CD4-positive, alpha-beta T cell treated with Interferon gamma for 1 hour (primary cell): ENCODE measurements around the gene FAM53A.
"Not testable (repeated sequence)": the region's sequence is repeated elsewhere in the genome, so short reads cannot be mapped to it uniquely, and the experiment has no call there.

Experiments
- DNase-seq: peaks from one replicate; pipeline ENCODE4 v3.0.0-alpha.2; 2020

The FAM53A gene

DNA sequence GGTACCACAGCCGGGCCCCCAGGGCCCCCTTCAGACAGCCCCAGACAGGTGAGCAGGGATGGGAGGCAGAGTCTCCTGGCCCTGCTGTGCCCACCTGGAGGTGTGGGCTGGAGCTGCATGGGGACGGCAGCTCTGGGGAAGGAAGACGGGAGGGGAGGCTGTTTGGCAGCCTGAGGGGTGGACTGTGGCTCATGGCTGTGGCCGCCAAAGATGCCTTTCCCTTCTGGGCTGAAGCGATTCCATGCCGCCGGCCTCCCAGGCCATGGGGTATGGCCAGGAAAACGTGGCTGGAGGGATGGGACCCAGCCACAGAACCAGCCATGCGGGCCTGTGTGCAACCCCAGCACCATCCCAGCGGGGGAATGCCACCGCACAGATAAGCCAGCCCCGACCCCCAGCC is 65.7 kb downstream of the FAM53A start:
- DNase-seq, result no peak

DNA sequence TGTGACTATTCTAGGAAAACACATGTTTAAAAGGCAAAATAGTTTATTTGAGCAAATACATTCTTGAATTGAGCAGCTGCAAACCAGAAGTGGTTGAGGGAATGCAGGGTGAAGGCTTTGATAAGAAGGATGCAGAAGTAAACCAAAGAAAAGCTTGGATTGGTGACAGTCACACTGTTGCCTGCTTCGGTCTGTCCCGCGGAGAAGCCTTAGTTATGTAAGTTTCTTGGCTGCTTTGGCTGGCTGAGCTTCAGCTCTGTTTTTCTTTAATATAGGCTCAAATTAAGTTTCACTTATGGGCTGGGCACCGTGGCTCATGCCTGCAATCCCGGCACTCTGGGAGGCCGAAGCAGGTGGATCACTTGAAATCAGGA is 67.6 kb downstream of the FAM53A start:
- DNase-seq, result no peak

- no peak for DNase-seq
These were observed 68.1 kb downstream of the FAM53A start for GRCh38 chr4:1615786-1616556.

GRCh38 chr4:1614854-1615595 is 69.1 kb downstream of the FAM53A start:
- no peak for DNase-seq

- no peak for DNase-seq
These were observed 69.6 kb downstream of the FAM53A start for GRCh38 chr4:1614502-1614853.

- DNase-seq, result no peak
These were observed 70.1 kb downstream of the FAM53A start for GRCh38 chr4:1614049-1614448.

DNA sequence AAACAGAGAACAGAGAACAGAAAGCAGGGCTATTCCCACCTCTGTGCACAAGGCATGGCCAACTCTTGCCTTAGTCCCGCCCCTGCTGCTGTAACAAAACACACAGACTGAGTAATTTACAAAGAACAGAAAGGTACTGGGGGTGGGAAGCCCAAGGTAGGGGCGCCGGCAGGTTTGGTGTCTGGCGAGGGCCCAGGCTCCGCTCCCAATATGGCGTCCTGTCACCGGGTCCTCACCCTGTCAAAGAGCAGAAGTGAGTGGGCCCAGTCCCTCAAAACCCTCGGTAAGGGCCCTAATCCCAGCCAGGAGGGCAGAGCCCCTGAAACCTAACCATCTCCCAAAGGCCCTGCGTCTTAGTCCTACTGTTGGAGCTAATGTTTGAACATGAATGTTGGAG is 71.0 kb downstream of the FAM53A start:
- no peak for DNase-seq

GRCh38 chr4:1612278-1613098 is 71.6 kb downstream of the FAM53A start:
- no peak for DNase-seq

DNA sequence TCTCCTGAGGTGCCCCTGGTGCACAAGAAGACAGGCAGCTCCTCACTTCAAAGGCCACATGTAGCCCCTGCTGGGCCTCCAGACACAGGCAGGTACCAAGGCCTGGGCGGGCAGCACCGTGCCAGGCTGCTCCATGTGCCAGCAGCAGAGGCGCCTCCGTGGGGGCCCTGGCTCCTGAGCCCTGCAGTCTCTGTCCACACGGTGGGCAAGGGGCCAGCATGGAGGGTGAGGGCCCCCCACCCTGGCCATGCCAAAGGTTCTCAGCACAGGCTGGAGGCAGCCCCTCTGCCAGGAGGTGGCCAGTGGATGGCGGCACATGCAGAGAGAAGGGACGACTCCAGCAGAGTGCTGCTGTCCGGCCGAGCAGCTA is 72.6 kb downstream of the FAM53A start:
- DNase-seq, result no peak

DNA sequence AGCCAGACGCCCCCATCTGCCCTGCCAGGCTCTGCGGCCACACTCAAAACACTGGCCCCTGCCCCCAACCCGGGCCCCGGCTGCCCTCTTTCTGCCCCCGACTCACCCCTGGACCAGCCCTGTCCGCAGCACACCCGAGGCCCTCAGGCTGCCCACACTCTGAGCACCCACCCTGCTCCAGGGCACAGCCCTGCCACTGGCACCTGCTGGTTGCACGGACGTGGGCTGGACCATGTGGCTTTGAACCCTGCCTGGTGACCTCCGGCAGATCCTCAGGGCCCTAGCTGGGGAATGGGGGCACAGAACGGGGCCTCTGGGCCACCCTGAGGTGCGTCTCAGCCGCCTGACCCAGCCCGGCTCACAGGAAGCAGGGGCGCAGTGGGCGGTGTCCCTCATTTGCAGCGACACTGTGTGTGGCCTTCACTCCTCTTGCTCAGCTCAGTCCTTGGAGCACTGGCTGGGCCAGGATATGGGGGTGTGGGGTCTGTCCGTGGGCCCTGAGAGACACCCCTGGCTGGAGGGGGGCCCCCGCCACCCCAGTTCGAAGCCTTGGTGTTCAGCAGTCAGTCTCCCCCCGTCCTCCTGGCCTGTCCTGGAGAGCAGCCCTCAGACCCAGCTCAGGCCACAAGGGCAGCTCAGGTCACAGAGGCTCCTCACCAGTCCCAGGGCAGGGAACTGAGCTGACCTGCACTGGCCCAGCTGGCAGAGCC is 73.2 kb downstream of the FAM53A start:
- DNase-seq, result no peak

- no peak for DNase-seq
These were observed 74.0 kb downstream of the FAM53A start for GRCh38 chr4:1609901-1610790.

DNA sequence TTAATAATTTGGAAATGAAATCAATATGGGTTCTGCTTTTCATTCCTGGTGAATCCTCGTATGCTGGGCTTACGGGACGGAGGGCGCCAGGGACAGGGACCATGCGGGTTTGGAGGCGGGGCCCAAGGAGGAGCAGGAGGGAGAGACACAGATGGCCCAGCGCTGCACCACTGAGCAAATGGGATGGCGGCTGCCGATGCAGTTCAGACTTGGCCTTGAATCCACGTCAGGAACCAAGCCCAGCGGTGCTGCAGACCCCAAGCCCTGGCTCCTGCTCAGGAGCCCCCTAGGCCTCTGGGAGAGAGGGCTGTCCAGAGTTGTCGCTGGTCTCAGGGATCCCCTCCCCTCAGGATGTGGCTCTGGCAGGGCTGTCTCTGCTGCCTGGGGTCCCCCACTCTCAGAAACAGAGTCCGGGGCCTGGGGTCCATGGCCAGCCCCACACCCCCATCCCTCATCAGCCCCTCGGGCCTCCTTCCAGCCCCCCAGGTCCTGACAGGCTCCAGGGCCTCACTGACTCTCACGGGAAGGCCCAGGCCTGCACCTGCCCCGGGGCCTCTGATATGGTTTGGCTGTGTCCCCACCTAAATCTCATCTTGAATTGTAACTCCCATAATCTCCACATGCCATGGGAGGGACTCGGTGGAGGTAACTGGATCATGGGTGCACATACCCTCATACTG is 75.2 kb downstream of the FAM53A start:
- DNase-seq, result no peak

DNA sequence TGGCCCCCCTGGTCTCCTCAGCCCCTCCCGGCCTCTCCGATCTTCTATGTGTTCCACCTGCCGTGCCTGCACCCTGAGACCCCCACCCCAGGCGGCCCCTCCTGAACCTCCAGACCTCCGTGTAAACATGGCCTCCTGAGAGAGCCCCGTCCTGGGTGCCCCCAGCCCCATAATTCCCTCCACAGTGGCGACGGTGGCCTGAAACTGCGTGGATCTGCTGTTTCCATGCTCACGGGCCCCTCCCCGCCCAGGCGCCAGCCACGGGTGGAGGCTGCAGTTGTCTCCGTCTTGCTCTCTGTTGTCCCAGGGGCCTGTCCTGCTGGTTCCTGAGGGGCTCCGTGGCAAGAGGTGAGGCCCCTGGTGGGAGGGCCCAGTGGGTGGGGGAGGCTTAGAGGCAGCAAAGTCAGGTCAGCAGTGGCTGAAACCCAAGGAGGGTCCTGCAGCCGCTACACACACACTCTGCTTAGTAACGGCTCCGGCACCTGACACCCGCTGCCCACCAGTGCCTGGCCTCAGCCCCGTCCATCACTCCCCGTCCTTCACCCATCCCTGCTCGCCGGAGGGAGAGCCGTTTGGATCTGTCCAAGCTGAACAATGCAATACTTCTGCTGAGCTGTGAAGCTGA is 75.8 kb downstream of the FAM53A start:
- DNase-seq, result no peak

GRCh38 chr4:1607436-1608195 is 76.5 kb downstream of the FAM53A start:
- not testable (repeated sequence) for DNase-seq

GRCh38 chr4:1604706-1605205 is 79.4 kb downstream of the FAM53A start:
- DNase-seq, result peak; percentile 54

DNA sequence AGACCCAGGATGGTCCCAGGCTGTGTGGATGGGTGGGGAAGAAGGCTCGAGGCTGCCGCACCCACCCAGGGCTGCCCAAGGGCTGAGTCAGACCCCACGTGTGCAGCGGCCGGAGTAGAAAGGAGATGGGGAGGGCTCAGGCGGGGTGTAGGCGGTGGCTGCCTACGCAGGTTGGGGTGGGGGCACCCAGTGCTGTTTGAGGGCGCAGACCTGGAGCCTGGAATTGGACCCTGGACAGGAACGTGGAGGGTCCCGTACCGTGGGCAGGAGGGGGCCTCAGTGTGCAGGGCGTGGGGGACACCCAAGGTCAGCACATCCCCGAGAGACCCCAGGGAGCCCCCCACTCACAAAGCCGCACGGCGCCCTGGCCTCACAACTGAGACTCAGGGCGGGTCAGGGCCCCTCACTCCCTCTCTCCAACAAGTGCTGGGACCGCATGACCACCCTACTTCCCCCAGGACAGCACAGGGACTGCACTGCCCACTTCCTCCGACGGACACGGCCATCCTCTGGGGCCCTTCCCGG is 79.9 kb downstream of the FAM53A start:
- DNase-seq, result no peak

DNA sequence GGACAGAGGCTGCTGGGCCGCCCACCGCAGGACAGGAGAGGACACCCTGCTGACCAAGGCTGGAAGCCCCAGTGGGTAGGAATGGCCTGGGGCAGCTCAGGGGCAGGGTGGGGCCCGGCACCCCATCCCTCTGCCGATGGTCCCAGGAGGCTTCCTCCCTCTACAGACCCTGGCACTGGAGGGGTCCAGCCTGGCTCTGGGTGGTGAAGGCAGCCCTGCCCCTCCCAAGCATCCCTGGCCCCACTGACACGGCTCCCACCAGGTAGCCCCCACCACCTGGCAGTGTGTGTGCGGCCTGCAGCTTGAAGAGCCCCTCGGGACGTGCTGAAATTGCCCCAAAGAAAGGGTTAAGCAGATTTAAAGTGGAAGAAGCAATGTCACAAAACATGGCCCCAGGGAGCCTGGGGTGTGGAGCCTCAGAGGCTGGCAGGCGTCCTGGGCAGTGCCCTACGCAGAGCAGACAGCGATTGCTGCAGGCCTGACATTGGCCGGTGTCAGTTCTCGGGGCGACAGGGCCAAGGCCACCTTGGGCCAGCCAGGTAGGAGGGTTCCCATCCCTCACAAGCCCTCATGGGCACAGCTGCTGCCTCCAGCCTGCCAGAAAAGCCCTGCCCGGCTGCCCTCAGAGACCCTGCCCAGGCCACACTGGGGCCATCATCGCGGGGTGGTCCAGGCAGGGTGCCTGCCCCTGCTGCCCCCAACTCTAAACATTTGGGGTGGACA is 80.5 kb downstream of the FAM53A start:
- no peak for DNase-seq

DNA sequence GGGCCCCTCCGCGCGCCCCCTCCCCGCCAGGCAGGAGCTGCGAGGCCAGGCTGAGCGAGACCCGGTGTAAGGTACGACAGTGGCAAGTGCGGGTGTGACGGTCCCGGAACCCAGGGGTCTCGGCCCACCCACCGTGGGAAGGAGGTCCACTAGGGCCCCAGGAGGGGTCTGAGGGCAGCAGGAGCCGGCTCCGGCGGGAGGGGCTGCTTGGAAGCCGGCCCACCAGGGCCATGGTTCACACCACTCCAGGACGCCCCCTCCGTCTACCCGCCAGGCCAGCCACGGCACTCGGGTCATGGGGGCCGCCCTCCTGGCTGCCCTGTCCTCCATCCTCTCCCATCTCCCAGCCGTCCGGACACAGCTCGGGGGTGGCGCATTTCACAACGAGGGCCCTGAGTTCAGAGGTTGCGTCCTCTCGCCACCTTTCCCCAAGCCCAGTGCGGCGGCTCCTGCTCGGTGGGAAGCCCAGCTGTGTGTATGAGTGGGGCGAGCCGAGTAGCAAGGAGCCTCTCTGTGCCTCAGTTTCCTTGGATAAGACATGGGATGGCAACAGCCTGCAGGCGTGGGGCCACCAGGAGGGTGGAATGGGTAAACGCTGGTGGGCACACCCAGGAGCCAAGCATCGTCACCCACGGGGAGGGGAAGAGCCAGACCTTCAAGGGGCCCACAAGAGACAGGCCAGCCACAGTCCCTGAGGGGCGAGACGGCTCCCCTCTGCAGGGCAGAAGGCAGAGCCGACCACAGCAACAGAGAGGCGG is 81.3 kb downstream of the FAM53A start:
- no peak for DNase-seq
